ENCODE data around the gene OAT.

OAT gene

DNA sequence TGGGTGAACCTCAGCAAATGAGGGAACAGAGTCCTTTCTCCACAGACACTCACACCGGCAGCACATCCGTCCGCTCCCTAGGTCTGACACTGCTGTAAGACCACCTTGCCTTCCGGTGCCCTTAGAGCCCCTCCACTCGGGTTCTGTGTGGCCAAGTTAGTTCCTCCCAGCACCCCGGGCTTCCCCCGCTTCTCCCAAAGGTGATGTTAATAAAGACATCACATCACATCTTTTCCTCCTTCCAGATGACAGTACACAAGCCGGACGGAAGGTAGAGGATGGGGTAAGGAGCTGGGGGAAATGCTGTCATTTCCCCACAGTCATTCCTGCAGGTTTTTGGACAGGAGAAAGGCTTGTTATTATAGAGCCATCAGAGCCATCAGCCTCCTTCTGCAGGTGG lies 42.3 kb downstream of the OAT start:
- Histone ChIP-seq H3K4me1 (peaks cover 0 to 11% (median 8%) of the 10 kb centered on the region in 4 donors), H3K36me3 (no peaks in the 10 kb centered on the region), H3K9me3 (no peaks in the 10 kb centered on the region), H3K4me3 (no peak overlapping the region), H3K27ac (no peak overlapping the region), H3K27me3 (no peaks in the 10 kb centered on the region)
- peak in 1 of 2 donors; percentile 55 for DNase-seq
- TF ChIP-seq, protein P1, sequence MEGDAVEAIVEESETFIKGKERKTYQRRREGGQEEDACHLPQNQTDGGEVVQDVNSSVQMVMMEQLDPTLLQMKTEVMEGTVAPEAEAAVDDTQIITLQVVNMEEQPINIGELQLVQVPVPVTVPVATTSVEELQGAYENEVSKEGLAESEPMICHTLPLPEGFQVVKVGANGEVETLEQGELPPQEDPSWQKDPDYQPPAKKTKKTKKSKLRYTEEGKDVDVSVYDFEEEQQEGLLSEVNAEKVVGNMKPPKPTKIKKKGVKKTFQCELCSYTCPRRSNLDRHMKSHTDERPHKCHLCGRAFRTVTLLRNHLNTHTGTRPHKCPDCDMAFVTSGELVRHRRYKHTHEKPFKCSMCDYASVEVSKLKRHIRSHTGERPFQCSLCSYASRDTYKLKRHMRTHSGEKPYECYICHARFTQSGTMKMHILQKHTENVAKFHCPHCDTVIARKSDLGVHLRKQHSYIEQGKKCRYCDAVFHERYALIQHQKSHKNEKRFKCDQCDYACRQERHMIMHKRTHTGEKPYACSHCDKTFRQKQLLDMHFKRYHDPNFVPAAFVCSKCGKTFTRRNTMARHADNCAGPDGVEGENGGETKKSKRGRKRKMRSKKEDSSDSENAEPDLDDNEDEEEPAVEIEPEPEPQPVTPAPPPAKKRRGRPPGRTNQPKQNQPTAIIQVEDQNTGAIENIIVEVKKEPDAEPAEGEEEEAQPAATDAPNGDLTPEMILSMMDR (IDR thresholded peaks at IDR 0.05) = no peak
- intact Hi-C loops (cut with DNase I; ENCODE audit: low total_unique reads) = no loop called here

DNA sequence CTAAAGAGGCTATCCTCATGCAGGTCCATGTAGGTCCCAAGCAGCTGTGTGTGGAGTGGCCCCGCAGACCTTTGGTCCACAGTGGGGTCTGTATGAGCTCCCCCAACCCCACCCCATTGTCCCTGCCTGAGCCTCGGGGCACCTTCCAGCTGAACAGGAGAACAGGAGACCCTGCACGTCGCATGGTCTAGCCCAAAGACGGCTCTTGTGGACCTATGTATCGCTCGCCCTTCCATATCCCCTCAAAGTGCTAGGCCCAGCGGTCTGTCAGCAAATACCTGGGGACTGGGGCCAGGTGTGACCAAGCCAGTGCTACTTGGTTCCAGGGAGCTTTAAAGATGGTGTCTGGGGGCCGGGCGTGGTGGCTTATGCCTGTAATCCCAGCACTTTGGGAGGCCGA lies 43.0 kb downstream of the OAT start:
- Histone ChIP-seq H3K4me3 (no peak overlapping the region), H3K9me3 (no peaks in the 10 kb centered on the region), H3K27ac (no peak overlapping the region), H3K4me1 (peaks cover 0 to 11% (median 8%) of the 10 kb centered on the region in 4 donors), H3K36me3 (no peaks in the 10 kb centered on the region), H3K27me3 (no peaks in the 10 kb centered on the region)
- TF ChIP-seq, protein P1 (IDR thresholded peaks at IDR 0.05) = no peak
- intact Hi-C loops (cut with DNase I; ENCODE audit: low total_unique reads) = no loop called here
- DNase-seq = no peak

DNA sequence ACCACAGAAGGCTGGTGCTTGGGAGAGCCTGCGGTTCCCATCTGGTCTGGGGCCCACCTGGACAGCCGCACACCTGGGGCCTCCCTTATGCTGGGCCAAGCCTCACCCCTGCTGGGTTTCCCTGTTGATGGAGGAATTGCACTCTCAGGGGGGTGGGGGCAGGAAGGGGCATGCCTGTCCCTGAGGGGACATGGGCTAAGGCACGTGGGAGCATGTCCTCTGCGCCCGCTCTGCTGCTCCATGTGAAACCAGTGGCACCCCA lies 43.4 kb downstream of the OAT start:
- intact Hi-C loops (cut with DNase I; ENCODE audit: low total_unique reads) = no loop called here
- H3K36me3 ChIP-seq = no peaks in the 10 kb centered on the region
- H3K27ac ChIP-seq = no peak overlapping the region
- no peaks in the 10 kb centered on the region for H3K27me3 ChIP-seq
- H3K9me3 ChIP-seq = no peaks in the 10 kb centered on the region
- no peak for DNase-seq
- H3K4me1 ChIP-seq = peaks cover 0 to 11% (median 8%) of the 10 kb centered on the region in 4 donors
- TF ChIP-seq, protein P1 (IDR thresholded peaks at IDR 0.05) = no peak
- no peak overlapping the region for H3K4me3 ChIP-seq

DNA sequence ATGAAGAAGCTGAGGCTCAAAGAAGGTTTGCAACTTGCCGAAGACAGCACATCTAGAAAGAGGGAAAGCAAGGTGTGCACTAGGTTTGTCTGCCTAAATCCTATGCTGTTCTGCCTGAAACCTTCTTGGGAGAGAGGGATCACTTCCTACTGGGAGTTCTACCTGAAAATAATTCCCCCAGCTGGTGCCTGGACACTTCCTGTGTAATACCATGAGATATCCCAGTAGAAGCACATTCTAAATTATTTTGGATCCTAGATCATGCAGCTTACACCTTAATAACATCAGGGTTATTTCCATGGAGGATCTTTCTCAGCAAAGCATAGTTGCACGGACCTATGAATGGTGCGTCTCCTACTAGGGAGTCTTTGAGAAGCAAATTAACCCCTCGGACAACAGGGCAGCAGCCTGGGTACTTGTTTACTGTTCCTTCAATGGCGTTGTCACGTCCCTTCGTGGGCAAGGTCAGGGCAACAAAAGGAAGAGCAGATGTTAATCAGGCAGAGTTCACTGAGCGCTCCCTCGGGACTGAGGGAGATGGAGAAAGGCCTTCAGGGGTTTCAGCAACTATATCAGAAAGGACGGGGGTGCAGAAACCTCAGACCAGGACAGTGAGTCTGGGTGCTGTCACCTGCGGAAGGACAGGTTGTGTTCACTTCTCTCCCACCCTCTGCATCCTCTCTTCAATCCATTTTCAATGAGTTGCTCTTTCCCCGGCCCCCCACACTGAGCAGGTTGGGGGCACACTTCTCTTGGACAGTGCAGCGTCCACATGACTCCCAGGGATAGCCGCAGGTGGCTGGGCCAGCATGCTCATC lies 44.0 kb downstream of the OAT start:
- TF ChIP-seq, protein P1 (IDR thresholded peaks at IDR 0.05) = no peak
- no peaks in the 10 kb centered on the region for H3K27me3 ChIP-seq
- H3K27ac ChIP-seq = no peak overlapping the region
- peaks cover 0 to 11% (median 8%) of the 10 kb centered on the region in 4 donors for H3K4me1 ChIP-seq
- intact Hi-C loops (cut with DNase I; ENCODE audit: low total_unique reads) = no loop called here
- DNase-seq = no peak
- H3K36me3 ChIP-seq = no peaks in the 10 kb centered on the region
- H3K9me3 ChIP-seq = no peaks in the 10 kb centered on the region
- H3K4me3 ChIP-seq = no peak overlapping the region

DNA sequence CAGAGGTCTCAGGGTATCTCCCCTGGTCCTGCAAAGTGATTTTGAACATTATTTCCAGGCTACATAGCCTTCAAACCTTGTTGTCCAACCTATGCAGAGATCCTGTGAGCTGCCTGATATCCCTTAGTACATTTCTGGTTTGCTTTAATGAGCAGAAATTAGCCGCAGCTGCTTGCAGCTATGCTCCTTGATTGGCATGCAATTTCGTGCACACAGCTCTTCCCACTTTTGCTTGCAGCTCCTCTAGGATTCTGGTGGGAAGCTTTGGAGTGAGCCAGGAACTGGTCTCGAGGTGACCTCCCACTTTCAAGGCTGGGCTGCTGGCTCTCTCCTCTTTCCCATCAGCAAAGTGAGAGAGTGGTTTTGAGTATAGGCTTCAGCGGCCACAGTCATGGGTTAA lies 45.8 kb downstream of the OAT start:
- no peak overlapping the region for H3K4me3 ChIP-seq
- H3K27me3 ChIP-seq = no peaks in the 10 kb centered on the region
- H3K27ac ChIP-seq = no peak overlapping the region
- intact Hi-C loops (cut with DNase I; ENCODE audit: low total_unique reads) = no loop called here
- H3K4me1 ChIP-seq = no peaks in the 10 kb centered on the region
- no peaks in the 10 kb centered on the region for H3K36me3 ChIP-seq
- DNase-seq = no peak
- no peaks in the 10 kb centered on the region for H3K9me3 ChIP-seq
- TF ChIP-seq, protein P1 (IDR thresholded peaks at IDR 0.05) = no peak

DNA sequence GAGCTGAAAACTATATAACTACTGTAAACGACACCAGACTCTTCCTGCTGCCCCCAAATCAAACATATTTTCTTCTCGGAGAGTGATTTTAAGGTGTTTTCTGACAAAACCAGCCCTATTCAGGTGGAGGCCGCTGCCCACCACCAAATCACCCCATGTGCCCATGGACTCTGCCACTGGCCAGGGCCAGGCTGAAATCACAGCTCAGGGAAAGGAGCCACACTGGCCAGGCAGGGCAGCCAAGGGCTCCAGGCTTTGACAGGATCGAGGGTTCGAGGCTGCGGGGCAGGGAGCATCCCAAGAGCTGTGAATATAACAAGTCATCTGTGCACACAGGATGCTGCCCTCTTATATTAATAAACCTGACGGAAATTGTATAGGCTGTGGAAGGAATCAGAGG lies 48.3 kb downstream of the OAT start:
- no peak overlapping the region for H3K4me3 ChIP-seq
- no peaks in the 10 kb centered on the region for H3K9me3 ChIP-seq
- intact Hi-C loops (cut with DNase I; ENCODE audit: low total_unique reads) = no loop called here
- no peak overlapping the region for H3K27ac ChIP-seq
- TF ChIP-seq, protein P1 (IDR thresholded peaks at IDR 0.05) = no peak
- DNase-seq = no peak
- H3K36me3 ChIP-seq = no peaks in the 10 kb centered on the region
- no peaks in the 10 kb centered on the region for H3K27me3 ChIP-seq
- H3K4me1 ChIP-seq = no peaks in the 10 kb centered on the region

All from tibial artery (tissue), 4 donors.